Measurements from ENCODE around the gene BDKRB2.

BDKRB2 gene

GRCh38 chr14:96204151-96205058 lies at the start of gene BDKRB2:
Gene BDKRB2 (plus strand): TSS chr14:96204839. CDS start chr14:96237108, 32,269 bp downstream.
- no peak for DNase-seq (ENCODE audit: low read depth in 2 of 2, low spot score in 1 of 2)

GRCh38 chr14:96154900-96155299 lies 49.7 kb upstream of the BDKRB2 start:
- no peak for DNase-seq (ENCODE audit: low read depth in 2 of 2, low spot score in 1 of 2)

- no peak for DNase-seq (ENCODE audit: low read depth in 2 of 2, low spot score in 1 of 2)
These were observed 47.6 kb upstream of the BDKRB2 start for GRCh38 chr14:96156804-96157760.

- DNase-seq (ENCODE audit: low read depth in 2 of 2, low spot score in 1 of 2), result no peak
These were observed 45.9 kb upstream of the BDKRB2 start for GRCh38 chr14:96158735-96159134.

GRCh38 chr14:96160076-96160912 lies 44.3 kb upstream of the BDKRB2 start:
- DNase-seq (ENCODE audit: low read depth in 2 of 2, low spot score in 1 of 2), result no peak

- no peak for DNase-seq (ENCODE audit: low read depth in 2 of 2, low spot score in 1 of 2)
These were observed 43.7 kb upstream of the BDKRB2 start for GRCh38 chr14:96160913-96161310.

GRCh38 chr14:96161636-96162035 lies 43.0 kb upstream of the BDKRB2 start:
- no peak for DNase-seq (ENCODE audit: low read depth in 2 of 2, low spot score in 1 of 2)

GRCh38 chr14:96162265-96162664 lies 42.4 kb upstream of the BDKRB2 start:
- no peak for DNase-seq (ENCODE audit: low read depth in 2 of 2, low spot score in 1 of 2)

GRCh38 chr14:96162741-96163140 lies 41.9 kb upstream of the BDKRB2 start:
- no peak for DNase-seq (ENCODE audit: low read depth in 2 of 2, low spot score in 1 of 2)

GRCh38 chr14:96164861-96165490 lies 39.7 kb upstream of the BDKRB2 start:
- DNase-seq (ENCODE audit: low read depth in 2 of 2, low spot score in 1 of 2), result no peak

- DNase-seq (ENCODE audit: low read depth in 2 of 2, low spot score in 1 of 2), result no peak
These were observed 38.9 kb upstream of the BDKRB2 start for GRCh38 chr14:96165493-96166436.

- DNase-seq (ENCODE audit: low read depth in 2 of 2, low spot score in 1 of 2), result no peak
These were observed 38.0 kb upstream of the BDKRB2 start for GRCh38 chr14:96166461-96167223.

GRCh38 chr14:96167224-96168148 lies 37.2 kb upstream of the BDKRB2 start:
- no peak for DNase-seq (ENCODE audit: low read depth in 2 of 2, low spot score in 1 of 2)

GRCh38 chr14:96168581-96168980 lies 36.1 kb upstream of the BDKRB2 start:
- DNase-seq (ENCODE audit: low read depth in 2 of 2, low spot score in 1 of 2), result no peak

GRCh38 chr14:96170961-96171592 lies 33.6 kb upstream of the BDKRB2 start:
- no peak for DNase-seq (ENCODE audit: low read depth in 2 of 2, low spot score in 1 of 2)

GRCh38 chr14:96173636-96174475 lies 30.8 kb upstream of the BDKRB2 start:
- no peak for DNase-seq (ENCODE audit: low read depth in 2 of 2, low spot score in 1 of 2)
